Ascending aorta (tissue), 2 donors: ENCODE measurements around the gene LDB3. TPM values are rescaled to one million over a fixed set of nuclear protein-coding genes. Genes with fewer than 3 reads are reported as not detected.

Experiments
- DNase-seq, 2 donors: peaks; one replicate each; pipeline ENCODE4 v3.0.0-alpha.2; 2019; ENCODE audit warnings: low spot score in 2 of 2
- H3K27ac ChIP-seq, 2 donors: fragments of 200-600 bp; sonication (generic); one replicate each; pipeline ENCODE4 v1.5.1; 2016 to 2017; ENCODE audit warnings: mild to moderate bottlenecking in 1 of 2
- H3K27me3 ChIP-seq: fragments of 200-600 bp; sonication (generic); one replicate; pipeline ENCODE4 v1.5.1; 2017
- H3K36me3 ChIP-seq, 2 donors: fragments of 200-600 bp; sonication (generic); one replicate each; pipeline ENCODE4 v1.5.1; 2016
- H3K4me1 ChIP-seq, 2 donors: fragments of 200-600 bp; sonication (generic); one replicate each; pipeline ENCODE4 v1.5.1; 2016 to 2017; ENCODE audit warnings: mild to moderate bottlenecking in 1 of 2
- H3K4me3 ChIP-seq, 2 donors: fragments of 200-600 bp; sonication (generic); one replicate each; pipeline ENCODE4 v1.5.1; 2016 to 2017; ENCODE audit warnings: mild to moderate bottlenecking in 1 of 2
- H3K9me3 ChIP-seq, 2 donors: fragments of 200-600 bp; sonication (generic); one replicate each; pipeline ENCODE4 v1.5.1; 2016
- intact Hi-C: fragments of 100-400 bp; cut with DNase I; formaldehyde crosslinking; loops from one replicate; pipeline ENCODE4 v1.15.1; 2023
- total RNA-seq: library from RNA; depleted of rRNA; stranded (reverse); fragments of >200 nt; gene quantifications from one replicate; pipeline ENCODE4 v1.1.0, GENCODE V29; 2016
- TF ChIP-seq, protein P1 (sequence below), 3 experiments: fragments of 200-600 bp in 2 of 3; fragments of 450-650 bp in 1 of 3; sonication (generic) in 2 of 3; IDR thresholded peaks; one replicate each; pipeline ENCODE4 v1.5.1; 2016 to 2019; ENCODE audit warnings: antibody characterized with exemption in 3 of 3, mild to moderate bottlenecking in 1 of 3, moderate library complexity in 1 of 3

Gene LDB3
- total RNA-seq, 1 donor from 2014 or later, result 27.4 TPM

DNA sequence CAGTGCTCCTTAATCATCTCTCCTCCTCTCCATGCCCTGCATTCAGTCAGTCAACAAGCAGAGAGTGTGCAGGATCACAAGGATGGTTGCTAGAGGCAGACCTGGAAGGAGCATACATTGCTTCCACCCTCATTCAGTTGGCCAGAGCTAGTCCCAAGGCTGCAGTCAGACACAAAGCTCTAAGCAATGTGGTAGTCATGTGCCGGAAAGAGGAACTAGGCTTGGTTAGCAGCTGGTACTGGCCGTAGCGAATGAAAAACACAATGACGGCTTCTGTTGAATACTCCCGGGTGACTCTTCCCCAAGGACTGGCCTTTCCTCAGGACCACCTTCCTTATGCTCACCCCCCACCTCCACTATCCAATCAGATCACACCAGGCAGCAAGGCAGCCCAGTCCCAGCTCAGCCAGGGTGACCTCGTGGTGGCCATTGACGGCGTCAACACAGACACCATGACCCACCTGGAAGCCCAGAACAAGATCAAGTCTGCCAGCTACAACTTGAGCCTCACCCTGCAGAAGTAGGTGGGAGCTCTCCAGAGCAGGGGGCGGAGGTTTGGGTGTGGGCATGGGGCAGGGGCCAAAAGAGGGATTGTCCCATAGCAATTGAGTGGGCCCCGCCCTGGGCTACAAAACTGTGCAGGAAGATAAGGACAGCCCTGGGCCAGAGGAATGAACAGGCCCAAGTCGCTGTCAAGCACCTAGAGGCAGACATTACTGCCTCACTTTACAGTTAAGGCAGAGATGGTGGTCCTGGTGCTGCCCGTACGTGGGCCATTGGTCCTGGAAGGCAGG, 10.9 kb downstream of the LDB3 start:
- Histone ChIP-seq H3K36me3 (peaks cover 15 to 20% of the 10 kb centered on the region in 2 donors), H3K4me3 (no peak overlapping the region), H3K27ac (peak overlapping the region; percentile 75 to 81), H3K4me1 (peaks cover 28 to 62% of the 10 kb centered on the region in 2 donors), H3K27me3 (no peaks in the 10 kb centered on the region), H3K9me3 (no peaks in the 10 kb centered on the region)
- TF ChIP-seq, protein P1, sequence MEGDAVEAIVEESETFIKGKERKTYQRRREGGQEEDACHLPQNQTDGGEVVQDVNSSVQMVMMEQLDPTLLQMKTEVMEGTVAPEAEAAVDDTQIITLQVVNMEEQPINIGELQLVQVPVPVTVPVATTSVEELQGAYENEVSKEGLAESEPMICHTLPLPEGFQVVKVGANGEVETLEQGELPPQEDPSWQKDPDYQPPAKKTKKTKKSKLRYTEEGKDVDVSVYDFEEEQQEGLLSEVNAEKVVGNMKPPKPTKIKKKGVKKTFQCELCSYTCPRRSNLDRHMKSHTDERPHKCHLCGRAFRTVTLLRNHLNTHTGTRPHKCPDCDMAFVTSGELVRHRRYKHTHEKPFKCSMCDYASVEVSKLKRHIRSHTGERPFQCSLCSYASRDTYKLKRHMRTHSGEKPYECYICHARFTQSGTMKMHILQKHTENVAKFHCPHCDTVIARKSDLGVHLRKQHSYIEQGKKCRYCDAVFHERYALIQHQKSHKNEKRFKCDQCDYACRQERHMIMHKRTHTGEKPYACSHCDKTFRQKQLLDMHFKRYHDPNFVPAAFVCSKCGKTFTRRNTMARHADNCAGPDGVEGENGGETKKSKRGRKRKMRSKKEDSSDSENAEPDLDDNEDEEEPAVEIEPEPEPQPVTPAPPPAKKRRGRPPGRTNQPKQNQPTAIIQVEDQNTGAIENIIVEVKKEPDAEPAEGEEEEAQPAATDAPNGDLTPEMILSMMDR (IDR thresholded peaks at IDR 0.05), result no peak
- DNase-seq, result no peak
- intact Hi-C loops, result no loop called here

DNA sequence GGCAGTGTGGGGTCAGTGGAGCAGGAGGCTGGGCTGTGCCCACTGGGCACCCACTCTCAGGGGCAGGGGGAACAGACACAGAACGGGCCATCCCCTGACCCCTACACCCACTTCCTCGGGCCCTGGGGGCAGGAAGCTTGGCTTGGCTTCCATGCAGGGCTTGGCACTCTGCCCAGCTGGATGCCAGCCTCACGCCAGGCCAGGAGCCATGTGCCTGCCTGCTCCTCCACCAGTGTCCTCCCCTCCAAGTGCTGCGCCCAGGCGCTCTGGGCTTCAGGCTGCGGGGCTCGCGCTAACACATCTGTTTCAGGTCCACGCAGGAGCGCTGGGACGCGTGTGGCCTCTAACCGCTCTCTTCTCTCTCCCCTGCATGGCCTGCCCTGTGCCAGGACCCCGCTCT, 12.7 kb downstream of the LDB3 start:
- Histone ChIP-seq H3K4me1 (peaks cover 20 to 57% of the 10 kb centered on the region in 2 donors), H3K9me3 (no peaks in the 10 kb centered on the region), H3K27ac (peak overlapping the region; percentile 75 to 81), H3K27me3 (no peaks in the 10 kb centered on the region), H3K4me3 (peak overlapping the region in 1 of 2 donors; percentile 16), H3K36me3 (peaks cover 22 to 27% of the 10 kb centered on the region in 2 donors)
- TF ChIP-seq, protein P1 (IDR thresholded peaks at IDR 0.05), result no peak
- intact Hi-C loops, result loop anchor here (5.0 kb wide), 1 partner anchor 159 kb away; the partner anchor contains the start of gene WAPL
- DNase-seq, result no peak

DNA sequence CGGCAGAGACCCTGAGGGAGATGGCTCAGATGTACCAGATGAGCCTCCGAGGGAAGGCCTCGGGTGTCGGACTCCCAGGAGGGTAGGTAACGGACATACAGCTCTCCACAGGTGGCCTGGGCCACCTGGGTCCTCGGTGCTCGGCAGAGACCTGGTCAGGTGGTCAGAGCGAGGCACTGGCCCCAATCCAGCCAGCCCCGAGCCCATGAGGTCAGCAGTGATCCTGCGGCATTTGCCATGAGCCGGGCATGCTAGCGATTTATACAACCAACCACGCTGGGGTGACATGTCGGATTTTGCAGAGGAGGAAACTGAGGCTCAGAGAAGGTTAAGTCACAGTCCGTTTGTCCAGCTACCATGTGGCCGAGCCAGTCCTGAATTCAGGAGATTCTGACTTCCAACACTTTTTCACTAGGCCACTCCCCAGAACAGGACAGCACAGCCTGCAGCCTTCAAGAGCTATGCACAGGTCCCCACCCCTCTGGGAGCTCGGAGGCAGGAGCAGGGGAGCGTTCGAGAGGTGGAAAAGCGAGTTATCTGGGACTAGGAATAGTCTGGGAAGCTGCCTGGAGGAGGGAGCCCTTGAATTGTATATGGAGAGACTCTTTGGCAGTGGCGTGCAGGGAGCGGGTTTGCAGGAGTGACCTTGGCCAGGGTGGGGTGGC, 13.5 kb downstream of the LDB3 start:
- H3K4me3 ChIP-seq, result no peak overlapping the region
- no peaks in the 10 kb centered on the region for H3K27me3 ChIP-seq
- peaks cover 26 to 29% of the 10 kb centered on the region in 2 donors for H3K36me3 ChIP-seq
- peak overlapping the region; percentile 78 to 81 for H3K27ac ChIP-seq
- TF ChIP-seq, protein P1 (IDR thresholded peaks at IDR 0.05), result no peak
- no peak for DNase-seq
- intact Hi-C loops, result loop anchor here (5.0 kb wide), 1 partner anchor 160 kb away; the partner anchor contains the start of gene WAPL
- peaks cover 17 to 53% of the 10 kb centered on the region in 2 donors for H3K4me1 ChIP-seq
- no peaks in the 10 kb centered on the region for H3K9me3 ChIP-seq

DNA sequence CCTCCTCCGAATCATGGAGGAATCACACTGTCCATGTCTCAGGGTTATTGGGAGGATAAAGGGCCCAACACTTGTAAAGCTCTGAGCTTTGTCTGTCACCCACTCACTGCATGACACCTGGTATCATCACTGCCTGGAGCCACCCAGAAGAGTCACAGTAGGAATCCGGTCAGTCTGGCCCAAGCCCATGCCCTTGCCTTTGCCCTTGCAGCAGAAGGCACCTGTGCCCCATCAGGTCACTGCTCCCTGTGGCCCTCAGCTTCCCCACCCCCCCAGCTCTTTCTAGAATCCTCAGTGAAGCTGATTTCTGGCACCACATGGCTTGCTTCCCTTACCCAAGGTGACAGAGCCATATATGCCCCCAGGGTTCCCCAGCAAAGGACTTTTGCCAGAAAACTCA, 14.4 kb downstream of the LDB3 start:
- Histone ChIP-seq H3K27ac (peak overlapping the region; percentile 78 to 81), H3K27me3 (no peaks in the 10 kb centered on the region), H3K9me3 (no peaks in the 10 kb centered on the region), H3K4me1 (peaks cover 17 to 60% of the 10 kb centered on the region in 2 donors), H3K36me3 (peaks cover 26 to 29% of the 10 kb centered on the region in 2 donors), H3K4me3 (no peak overlapping the region)
- TF ChIP-seq, protein P1 (IDR thresholded peaks at IDR 0.05), result no peak
- intact Hi-C loops, result loop anchor here (5.0 kb wide), 1 partner anchor 160 kb away; the partner anchor contains the start of gene WAPL
- DNase-seq, result no peak

DNA sequence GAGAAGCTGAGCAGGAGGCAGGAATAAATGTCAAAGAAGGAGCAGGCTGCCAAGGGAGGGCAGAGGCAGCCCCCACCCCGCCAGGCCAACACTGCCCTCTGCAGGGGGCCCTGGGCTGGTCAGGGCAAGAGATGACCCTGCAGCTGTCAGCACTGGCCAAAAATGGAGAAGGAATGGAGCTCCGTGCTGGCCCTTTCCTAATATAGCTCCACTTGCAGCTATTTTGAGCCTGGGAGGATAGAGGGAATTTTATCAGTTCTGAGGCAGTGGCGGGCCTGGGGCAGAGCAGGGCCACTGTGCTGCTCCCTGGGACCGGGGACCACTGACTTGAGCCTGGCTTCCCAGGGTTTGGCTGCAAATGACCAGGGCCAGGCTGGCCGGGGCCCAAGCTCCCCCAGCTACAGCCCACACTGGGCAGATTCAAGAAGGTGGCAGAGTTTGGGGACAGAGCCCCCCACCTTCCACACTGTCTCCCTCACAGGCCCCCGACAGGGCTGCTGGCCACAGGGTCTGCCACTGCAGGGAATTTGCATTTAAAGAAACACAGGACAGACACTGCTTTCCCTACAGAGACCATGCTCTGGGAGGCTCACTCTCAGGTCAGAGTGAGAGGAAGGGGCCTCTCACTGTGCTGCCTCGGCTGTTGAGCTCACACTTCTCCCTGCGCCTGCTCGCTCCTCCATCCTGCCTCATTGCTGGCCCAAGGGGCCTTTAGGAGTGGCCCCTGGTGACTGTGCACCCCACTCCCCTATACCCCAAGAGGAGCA, 16.2 kb downstream of the LDB3 start:
- Histone ChIP-seq H3K27ac (peak overlapping the region; percentile 78 to 81), H3K4me1 (peaks cover 21 to 71% of the 10 kb centered on the region in 2 donors), H3K9me3 (no peaks in the 10 kb centered on the region), H3K27me3 (no peaks in the 10 kb centered on the region), H3K4me3 (peak overlapping the region in 1 of 2 donors; percentile 36), H3K36me3 (peaks cover 27 to 33% of the 10 kb centered on the region in 2 donors)
- TF ChIP-seq, protein P1 (IDR thresholded peaks at IDR 0.05), result peak; percentile 55 to 60 (median 60)
- peak in 1 of 2 donors; percentile 81 for DNase-seq
- intact Hi-C loops, result loop anchor here (5.0 kb wide), 1 partner anchor 162 kb away; the partner anchor contains the start of gene WAPL
